Pancreas (tissue), 10 donors: ENCODE results near the gene SDHAF1. TPM values are rescaled to one million over a fixed set of nuclear protein-coding genes. Genes with fewer than 3 reads are reported as not detected.

Source experiments
- ATAC-seq, 4 donors: fragments of 200-7000 bp; cut with Tn5 transposase; one replicate each; pipeline versions ENCODE4 v1.8.0 to v1.9.1; 2020; ENCODE audit warnings: mild to moderate bottlenecking in 4 of 4, moderate library complexity in 4 of 4
- DNase-seq, 6 donors: peaks; one replicate each; pipeline ENCODE4 v3.0.0-alpha.2; 2020
- FAIRE-seq: peaks from 2 replicates; lab custom pipeline; 2012; peaks lifted over from hg19 to GRCh38; lab: Jason Lieb, UNC
- H3K27ac ChIP-seq, 4 donors: fragments of 200-600 bp; sonication (generic); 1 replicate in 3 of 4; 2 replicates in 1 of 4; pipeline versions ENCODE4 v1.5.0 to v1.8.0; 2020
- H3K27me3 ChIP-seq, 4 donors: fragments of 200-600 bp; one replicate each; pipeline ENCODE4 v1.8.0; 2021
- H3K36me3 ChIP-seq, 3 donors: fragments of 200-600 bp; sonication (generic) in 1 of 3; one replicate each; pipeline versions ENCODE4 v1.5.0 to v1.8.0; 2020 to 2021
- H3K4me1 ChIP-seq, 3 donors: fragments of 200-600 bp; one replicate each; pipeline ENCODE4 v1.8.0; 2021
- H3K4me3 ChIP-seq, 4 donors: fragments of 200-600 bp; sonication (generic) in 2 of 4; one replicate each; pipeline versions ENCODE4 v1.5.0 to v1.8.0; 2020 to 2021
- H3K9me3 ChIP-seq, 4 donors: fragments of 200-600 bp; one replicate each; pipeline ENCODE4 v1.8.0; 2021
- CTCF ChIP-seq, 4 donors: fragments of 200-600 bp; sonication (generic) in 3 of 4; IDR thresholded peaks; one replicate each; pipeline versions ENCODE4 v1.5.0 to v1.8.0; 2021; ENCODE audit warnings: antibody characterized with exemption in 4 of 4
- WGBS, 2 donors: extraction: QIAGEN DNeasy Blood & Tissue Kit; methylation state at CpG; one replicate each; pipeline ENCODE4 v1.1.7; 2013; 5-methylcytosine and 5-hydroxymethylcytosine counted together
- intact Hi-C, 3 donors: fragments of 100-400 bp; cut with DNase I; formaldehyde crosslinking; loops; one replicate each; pipeline versions ENCODE4 v1.11.1 to v1.14.2; 2022
- polyA plus RNA-seq, 2 donors: library from polyadenylated mRNA; stranded (reverse); fragments of 200-250 nt; gene quantifications; one replicate each; pipeline ENCODE4 v1.2.3, GENCODE V29; 2013
- total RNA-seq, 6 donors: library from RNA; stranded (reverse); fragmentation: NEBNext Ultra II Directional in 4 of 6; extraction: Animal tissue kit (Norgen Biotek cat#: 25700) in 4 of 6; gene quantifications; one replicate each; pipeline versions ENCODE4 v1.2.1 to v1.2.4, GENCODE V29; 2021 to 2023
- donor health status: healthy with polysubstance abuse.
- donor health status: DM: no; HTN: no; CAD: no; lungs with moderate emphysema.
- donor health status: DM: no; HTN: no; CAD: no.
- donor health status: control.
- donor health status: control.
- donor health status: Bipolar disorder and iron deficiency.
- donor health status: DM: yes; HTN: yes; CAD: no.
- donor health status: DM: no; HTN: no; CAD: no.
- donor health status: DM: no; HTN: no; CAD: no.
- donor health status: DM: yes; HTN: yes; CAD: no.

The SDHAF1 gene
- total and polyA plus RNA-seq, 8 donors, result 8.7 to 21.0 (median 11.7) TPM

DNA sequence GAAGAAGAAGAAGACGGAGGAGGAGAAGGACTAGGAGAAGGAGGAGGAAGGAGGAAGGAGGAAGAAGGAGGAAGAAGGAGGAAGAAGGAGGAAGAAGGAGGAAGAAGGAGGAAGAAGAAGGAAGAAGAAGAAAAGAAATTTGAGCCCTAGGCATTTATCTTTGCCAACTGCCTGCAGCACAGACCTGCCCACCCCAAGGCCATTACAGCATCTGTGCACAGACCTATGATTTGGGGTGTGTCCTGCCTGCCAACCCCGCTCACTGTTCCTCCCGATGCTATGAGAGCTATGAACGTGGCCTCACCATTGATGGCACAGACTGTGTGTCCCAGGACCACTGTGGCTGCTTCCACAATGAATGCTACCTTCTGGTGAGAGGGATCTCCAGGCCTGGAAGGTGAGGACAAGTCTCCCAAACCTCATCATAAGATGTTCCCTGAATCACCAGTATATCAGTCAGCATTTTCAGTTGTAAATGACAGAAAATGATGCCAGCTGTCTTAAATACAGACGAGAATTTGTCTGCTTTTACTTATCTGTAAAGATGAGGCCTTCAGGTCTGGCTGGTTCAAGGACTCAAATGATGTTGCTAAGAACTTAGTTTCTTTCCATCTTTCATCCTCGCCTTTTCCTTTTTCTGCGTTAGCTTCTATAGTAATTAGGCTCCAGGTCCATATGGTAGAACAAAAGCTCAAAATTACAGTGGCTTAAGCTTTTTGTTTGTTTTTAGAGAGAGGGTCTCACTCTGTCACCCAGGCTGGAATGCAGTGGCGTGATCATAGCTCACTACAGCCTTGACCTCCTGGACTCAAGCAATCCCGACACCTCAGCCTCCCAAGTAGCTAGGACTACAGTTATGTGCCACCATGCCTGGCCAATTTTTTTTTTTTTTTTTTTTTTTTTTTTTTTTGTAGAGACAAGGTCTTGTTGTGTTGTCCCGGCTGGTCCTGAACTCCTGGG lies 3.9 kb upstream of the SDHAF1 start:
- no peaks in the 10 kb centered on the region for H3K9me3 ChIP-seq
- 69 to 82% methylated on average over 10 of the region's 10 CpGs for WGBS, 2 donors
- intact Hi-C loops, result no loop called here
- no peak for TF ChIP-seq CTCF (IDR thresholded peaks at IDR 0.05)
- DNase-seq (no peak), ATAC-seq (no peak), FAIRE-seq (no peak)
- no peak overlapping the region for H3K27ac ChIP-seq
- peaks cover 0 to 2% (median 0%) of the 10 kb centered on the region in 3 donors for H3K4me1 ChIP-seq
- peaks cover 0 to 3% (median 0%) of the 10 kb centered on the region in 4 donors for H3K27me3 ChIP-seq
- no peaks in the 10 kb centered on the region for H3K36me3 ChIP-seq
- H3K4me3 ChIP-seq, result no peak overlapping the region

GRCh38 chr19:35991731-35992450 lies 3.1 kb upstream of the SDHAF1 start:
- Histone ChIP-seq H3K4me1 (peaks cover 0 to 10% (median 0%) of the 10 kb centered on the region in 3 donors), H3K27ac (no peak overlapping the region), H3K36me3 (no peaks in the 10 kb centered on the region), H3K9me3 (no peaks in the 10 kb centered on the region), H3K4me3 (no peak overlapping the region), H3K27me3 (no peaks in the 10 kb centered on the region)
- no peak for TF ChIP-seq CTCF (IDR thresholded peaks at IDR 0.05)
- ATAC-seq (no peak), DNase-seq (no peak), FAIRE-seq (no peak)
- intact Hi-C loops, result no loop called here
- WGBS, 2 donors, result 74 to 76% methylated on average over 7 of the region's 7 CpGs

- no peak for ATAC-seq
- no peak for DNase-seq
- Histone ChIP-seq H3K9me3 (no peaks in the 10 kb centered on the region), H3K27ac (no peak overlapping the region), H3K36me3 (no peaks in the 10 kb centered on the region), H3K4me1 (peaks cover 0 to 11% (median 0%) of the 10 kb centered on the region in 3 donors), H3K4me3 (no peak overlapping the region), H3K27me3 (no peaks in the 10 kb centered on the region)
- 89 to 93% methylated on average over 8 of the region's 8 CpGs for WGBS, 2 donors
- intact Hi-C loops, result no loop called here
- TF ChIP-seq CTCF (IDR thresholded peaks at IDR 0.05), result no peak
- FAIRE-seq, result no peak
Measured at GRCh38 chr19:35992907-35993765, 1.9 kb upstream of the SDHAF1 start.

GRCh38 chr19:35993923-35994598 lies 927 bp upstream of the SDHAF1 start:
- no peaks in the 10 kb centered on the region for H3K36me3 ChIP-seq
- TF ChIP-seq CTCF (IDR thresholded peaks at IDR 0.05), result no peak
- 38 to 43% methylated on average over 49 of the region's 49 CpGs for WGBS, 2 donors
- FAIRE-seq, result no peak
- peak in 3 of 6 donors; percentile 38 to 78 (median 49) for DNase-seq
- peaks cover 0 to 11% (median 2%) of the 10 kb centered on the region in 3 donors for H3K4me1 ChIP-seq
- no peaks in the 10 kb centered on the region for H3K27me3 ChIP-seq
- peak overlapping the region; percentile 71 to 99 (median 80) for H3K4me3 ChIP-seq
- H3K9me3 ChIP-seq, result no peaks in the 10 kb centered on the region
- H3K27ac ChIP-seq, result no peak overlapping the region
- intact Hi-C loops, result no loop called here
- peak in 1 of 4 donors; percentile 2 for ATAC-seq
